HUES64 (cell line): ENCODE measurements around the gene VPS37D.
"Not testable (repeated sequence)": the region's sequence is repeated elsewhere in the genome, so short reads cannot be mapped to it uniquely, and the experiment has no call there.

Experiments
- H3K27ac ChIP-seq: 2 replicates; pipeline ENCODE4 v1.7.0; 2013; ENCODE audit warnings: low read depth, low read length, inconsistent platforms
- H3K27me3 ChIP-seq: 2 replicates; pipeline ENCODE4 v1.6.1; 2013; ENCODE audit warnings: mild to moderate bottlenecking, low read length; ENCODE audit not compliant: insufficient read depth
- H3K36me3 ChIP-seq: 2 replicates; pipeline ENCODE4 v1.6.1; 2013; ENCODE audit warnings: mild to moderate bottlenecking, low read length; ENCODE audit not compliant: insufficient read depth
- H3K4me1 ChIP-seq: 2 replicates; pipeline ENCODE4 v1.6.1; 2013; ENCODE audit warnings: mild to moderate bottlenecking, low read length, moderate library complexity; ENCODE audit not compliant: insufficient read depth
- H3K4me3 ChIP-seq: 2 replicates; pipeline ENCODE4 v1.5.1; 2013; ENCODE audit warnings: mild to moderate bottlenecking, low read length, moderate library complexity
- H3K9ac ChIP-seq: 2 replicates; pipeline ENCODE4 v1.6.1; 2013; ENCODE audit warnings: mild to moderate bottlenecking, low read depth, low read length
- H3K9me3 ChIP-seq: 2 replicates; pipeline ENCODE4 v1.6.1; 2013; ENCODE audit warnings: low read depth, low read length; ENCODE audit not compliant: insufficient read depth
- WGBS: fragments of 150-250, 120-280 bp; methylation state at CpG from one replicate; pipeline ENCODE4 v1.1.7; 2013; ENCODE audit warnings: missing lambda C conversion rate; 5-methylcytosine and 5-hydroxymethylcytosine counted together

Gene VPS37D

DNA sequence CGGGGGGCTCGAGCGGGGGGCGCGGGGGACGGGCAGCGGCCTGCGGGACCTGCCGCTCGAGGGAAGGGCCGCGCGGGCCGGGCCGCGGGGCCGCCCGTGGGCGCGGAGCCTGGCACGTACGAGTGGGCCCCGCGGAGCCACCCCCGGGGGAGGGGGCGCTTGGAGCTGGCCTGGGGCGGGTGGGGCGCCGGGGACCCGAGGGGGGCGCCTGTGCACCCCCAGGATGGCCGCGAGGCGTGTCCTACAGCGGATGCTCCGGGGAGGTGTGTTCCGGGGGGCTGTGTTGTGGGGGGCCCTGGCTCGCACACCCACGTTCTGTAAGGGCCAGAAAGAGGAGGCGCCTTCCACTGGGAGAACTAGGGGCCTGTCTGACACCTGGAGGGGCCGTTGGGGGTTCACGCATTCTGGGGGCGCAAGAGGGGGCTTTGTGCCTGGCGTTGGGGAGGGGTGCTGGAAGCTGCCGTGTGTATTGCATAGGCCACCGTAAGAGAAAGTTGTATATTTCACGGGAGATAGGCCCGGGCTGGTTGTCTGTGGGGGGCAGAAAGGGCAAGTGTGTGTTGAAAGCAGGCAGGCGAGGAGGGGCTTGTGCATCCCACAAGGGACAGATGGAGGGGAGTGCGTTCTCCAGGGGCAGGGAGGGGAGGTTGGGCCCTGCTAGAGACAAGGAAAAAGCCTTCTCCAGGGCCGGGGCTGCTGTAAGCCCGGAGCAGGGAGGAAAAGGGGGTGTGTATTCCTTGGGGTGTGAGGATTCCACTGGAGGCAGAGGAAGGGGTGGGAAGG lies 663 bp downstream of the VPS37D start:
- peaks cover 8% of the 10 kb centered on the region; the same call in 1 of the 2 replicates for H3K4me1 ChIP-seq
- H3K36me3 ChIP-seq = no peaks in the 10 kb centered on the region
- peak overlapping the region; percentile 57 for H3K4me3 ChIP-seq
- H3K27ac ChIP-seq = no peak overlapping the region
- no peaks in the 10 kb centered on the region for H3K9me3 ChIP-seq
- 0 out of 2 replicates have a peak overlapping the region, but pooled peaks have one; percentile 44 for H3K9ac ChIP-seq
- 10% methylated on average over 52 of the region's 52 CpGs for WGBS
- peaks cover 7% of the 10 kb centered on the region; the same call in 1 of the 2 replicates for H3K27me3 ChIP-seq

DNA sequence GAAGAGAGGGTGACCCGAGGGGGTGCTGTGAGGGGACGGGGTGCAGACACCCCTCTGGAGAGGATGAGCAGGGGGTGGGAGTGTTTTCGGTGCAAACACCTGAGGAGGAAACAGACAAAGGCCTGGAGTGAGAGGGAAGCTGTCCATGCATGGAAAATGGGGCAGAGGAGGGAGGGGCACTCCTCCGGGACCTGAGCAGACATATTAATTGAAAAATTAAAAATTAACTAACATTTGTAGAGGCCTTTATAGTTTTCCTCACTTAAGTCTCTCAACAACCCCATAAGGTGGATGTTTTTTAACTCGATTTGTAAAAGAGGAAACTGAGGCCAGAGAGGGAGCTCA lies 1.2 kb downstream of the VPS37D start:
- Histone ChIP-seq H3K9ac (no peak overlapping the region), H3K27ac (no peak overlapping the region), H3K4me3 (peak overlapping the region; percentile 57), H3K4me1 (peaks cover 8% of the 10 kb centered on the region; the same call in 1 of the 2 replicates), H3K36me3 (no peaks in the 10 kb centered on the region), H3K9me3 (no peaks in the 10 kb centered on the region), H3K27me3 (peaks cover 7% of the 10 kb centered on the region; the same call in 1 of the 2 replicates)
- 64% methylated on average over 4 of the region's 5 CpGs for WGBS

DNA sequence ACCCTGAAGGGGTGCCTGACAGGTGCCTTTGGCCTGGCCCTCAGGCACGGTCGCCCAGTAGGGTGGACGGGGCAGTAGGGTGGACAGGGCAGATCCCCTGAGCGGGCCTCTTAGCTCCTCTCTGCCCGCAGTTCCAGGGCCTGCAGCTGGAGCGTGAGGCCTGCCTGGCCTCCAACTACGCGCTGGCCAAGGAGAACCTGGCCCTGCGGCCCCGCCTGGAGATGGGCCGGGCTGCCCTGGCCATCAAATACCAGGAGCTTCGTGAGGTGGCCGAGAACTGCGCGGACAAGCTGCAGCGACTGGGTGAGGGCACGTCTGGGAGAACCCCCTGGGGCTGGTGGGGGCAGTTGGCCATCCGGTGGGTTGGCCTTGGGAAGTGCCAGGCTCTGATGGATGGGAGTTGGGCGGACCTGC lies 1.7 kb downstream of the VPS37D start:
- Histone ChIP-seq H3K27ac (no peak overlapping the region), H3K4me1 (peaks cover 8% of the 10 kb centered on the region; the same call in 1 of the 2 replicates), H3K4me3 (no peak overlapping the region), H3K36me3 (no peaks in the 10 kb centered on the region), H3K9ac (no peak overlapping the region), H3K27me3 (peaks cover 7% of the 10 kb centered on the region; the same call in 1 of the 2 replicates), H3K9me3 (no peaks in the 10 kb centered on the region)
- WGBS = 76% methylated on average over 19 of the region's 19 CpGs

DNA sequence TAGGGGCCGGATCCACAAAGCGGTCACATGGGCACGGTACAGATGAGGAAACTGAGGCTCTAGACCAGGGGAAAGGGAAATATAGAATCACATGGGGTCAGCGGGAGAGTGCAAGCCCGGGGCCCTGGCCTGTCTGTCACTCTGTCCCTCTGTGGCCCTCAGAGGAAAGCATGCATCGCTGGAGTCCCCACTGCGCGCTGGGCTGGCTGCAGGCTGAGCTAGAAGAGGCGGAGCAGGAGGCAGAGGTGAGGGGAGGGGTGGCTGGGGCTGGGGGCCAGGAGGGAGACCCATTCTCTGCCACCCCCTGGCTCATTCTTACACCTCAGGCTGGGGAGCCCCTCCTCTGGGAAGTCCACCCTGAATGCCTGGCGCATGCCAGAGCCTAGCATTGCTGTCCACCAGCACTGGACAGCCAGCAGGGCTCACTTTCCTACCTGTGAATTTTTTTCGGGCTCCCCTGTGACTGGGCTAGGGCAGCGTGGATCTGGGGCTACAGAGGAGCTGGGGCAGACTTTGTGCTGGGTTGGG lies 2.3 kb downstream of the VPS37D start:
- Histone ChIP-seq H3K9me3 (no peaks in the 10 kb centered on the region), H3K4me1 (peaks cover 8% of the 10 kb centered on the region; the same call in 1 of the 2 replicates), H3K36me3 (no peaks in the 10 kb centered on the region), H3K27ac (no peak overlapping the region), H3K27me3 (peaks cover 7% of the 10 kb centered on the region; the same call in 1 of the 2 replicates), H3K9ac (no peak overlapping the region), H3K4me3 (no peak overlapping the region)
- 73% methylated on average over 12 of the region's 12 CpGs for WGBS

DNA sequence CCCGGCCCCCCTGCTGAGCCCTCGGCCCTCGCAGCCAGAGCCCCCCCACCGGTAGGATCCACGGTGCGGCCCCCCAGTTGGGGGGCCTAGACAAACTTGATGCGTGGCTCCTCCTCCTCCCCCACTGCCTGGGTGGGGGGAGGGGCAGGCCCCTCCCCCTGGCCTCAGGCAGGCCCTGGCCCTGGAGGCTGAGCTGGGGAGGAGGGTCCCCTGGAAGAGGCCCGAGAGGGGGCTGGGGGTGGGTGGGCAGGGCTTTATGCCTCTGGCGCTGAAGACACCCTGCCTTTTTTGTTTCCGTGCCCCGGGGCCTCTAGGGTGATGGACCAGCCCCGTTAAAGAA lies 3.7 kb downstream of the VPS37D start:
- H3K9ac ChIP-seq = no peak overlapping the region
- H3K36me3 ChIP-seq = no peaks in the 10 kb centered on the region
- peaks cover 8% of the 10 kb centered on the region; the same call in 1 of the 2 replicates for H3K4me1 ChIP-seq
- WGBS = 44% methylated on average over 8 of the region's 12 CpGs
- H3K27me3 ChIP-seq = peaks cover 7% of the 10 kb centered on the region; the same call in 1 of the 2 replicates
- no peaks in the 10 kb centered on the region for H3K9me3 ChIP-seq
- no peak overlapping the region for H3K4me3 ChIP-seq
- H3K27ac ChIP-seq = no peak overlapping the region

DNA sequence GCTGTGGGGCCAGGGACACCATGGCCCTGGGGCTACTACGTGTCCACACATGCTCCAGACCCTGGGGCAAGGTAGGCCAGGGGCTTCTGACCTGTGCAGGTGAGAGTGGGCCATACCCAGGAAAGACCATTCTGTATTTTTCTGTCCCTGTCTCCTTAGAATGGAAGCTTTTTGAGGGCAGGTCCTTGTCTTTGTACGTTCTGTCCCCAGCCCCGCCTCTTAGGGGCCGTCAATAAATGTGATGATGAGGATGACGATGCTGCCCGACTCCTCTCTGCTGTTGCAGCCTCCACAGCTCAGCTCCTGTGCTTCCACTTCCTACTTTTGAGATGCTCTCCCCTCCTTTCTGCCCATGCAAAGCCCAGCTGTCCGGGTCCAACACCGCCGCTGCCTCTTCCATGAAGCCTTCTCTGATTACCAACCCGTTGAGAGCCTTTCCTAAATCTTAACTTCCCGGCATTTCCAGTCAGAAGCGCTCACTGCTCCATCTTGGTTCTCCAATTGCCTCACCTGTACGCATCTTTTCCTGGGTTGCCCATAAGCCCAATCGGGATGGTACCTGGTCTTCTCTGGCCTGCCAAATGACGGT lies 4.3 kb downstream of the VPS37D start:
- no peaks in the 10 kb centered on the region for H3K9me3 ChIP-seq
- H3K27ac ChIP-seq = no peak overlapping the region
- 91% methylated on average over 15 of the region's 15 CpGs for WGBS
- H3K27me3 ChIP-seq = peaks cover 7% of the 10 kb centered on the region; the same call in 1 of the 2 replicates
- H3K36me3 ChIP-seq = no peaks in the 10 kb centered on the region
- peaks cover 8% of the 10 kb centered on the region; the same call in 1 of the 2 replicates for H3K4me1 ChIP-seq
- no peak overlapping the region for H3K4me3 ChIP-seq
- no peak overlapping the region for H3K9ac ChIP-seq

DNA sequence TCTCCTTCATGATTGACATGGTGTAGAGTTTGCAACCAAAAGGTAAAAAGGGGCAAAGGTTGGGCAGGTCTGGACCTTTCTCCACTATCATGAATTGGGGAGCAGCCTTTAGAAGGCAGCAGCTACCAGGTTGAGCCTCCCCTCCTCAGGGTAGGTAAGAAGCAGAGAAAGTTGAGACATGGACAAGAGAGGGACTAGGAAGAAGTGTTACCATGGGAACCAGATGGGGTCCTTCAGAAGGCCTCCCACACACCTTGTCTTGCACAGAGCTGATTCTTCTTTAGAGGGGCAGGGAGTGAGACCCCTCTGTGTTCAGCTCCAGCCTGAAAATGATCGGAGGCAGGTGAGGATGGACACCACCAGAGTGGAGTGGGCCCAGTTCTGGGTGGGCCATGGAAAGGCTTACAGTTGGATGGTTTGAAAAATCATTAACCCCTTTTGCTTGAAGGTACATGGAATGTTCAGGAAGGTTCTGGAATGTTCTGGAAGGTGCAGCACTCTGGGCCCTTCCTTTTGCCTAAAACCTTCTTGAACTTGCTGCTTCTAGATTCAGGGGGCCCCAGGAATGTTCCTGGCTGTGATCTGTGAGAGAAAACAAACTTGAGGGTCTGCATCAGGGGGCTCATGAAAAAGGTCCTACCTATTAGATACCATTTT lies 7.0 kb downstream of the VPS37D start:
- Histone ChIP-seq H3K9ac (no peak overlapping the region), H3K27ac (no peak overlapping the region), H3K9me3 (no peaks in the 10 kb centered on the region), H3K4me1 (no peaks in the 10 kb centered on the region; the same call in 1 of the 2 replicates), H3K27me3 (no peaks in the 10 kb centered on the region), H3K4me3 (no peak overlapping the region), H3K36me3 (peaks cover 12% of the 10 kb centered on the region)
- WGBS = 84% methylated on average over 1 of the region's 1 CpG

DNA sequence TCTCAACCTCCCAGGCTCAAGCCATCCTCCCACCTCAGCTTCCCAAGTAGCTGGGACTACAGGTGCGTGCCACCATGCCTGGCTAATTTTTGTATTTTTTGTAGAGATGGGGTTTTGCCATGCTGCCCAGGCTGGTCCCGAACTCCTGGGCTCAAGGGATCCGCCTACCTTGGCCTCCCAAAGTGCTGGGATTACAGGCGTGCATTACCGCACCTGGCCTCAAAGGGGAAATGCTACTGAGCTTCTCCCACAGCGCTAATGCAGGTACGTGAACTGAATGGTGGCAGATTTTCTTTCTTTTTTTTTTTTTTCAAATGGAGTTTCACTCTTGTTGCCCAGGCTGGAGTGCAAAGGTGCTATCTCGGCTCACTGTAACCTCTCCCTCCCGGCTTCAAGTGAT lies 8.4 kb downstream of the VPS37D start:
- not testable (repeated sequence) for H3K27ac ChIP-seq

DNA sequence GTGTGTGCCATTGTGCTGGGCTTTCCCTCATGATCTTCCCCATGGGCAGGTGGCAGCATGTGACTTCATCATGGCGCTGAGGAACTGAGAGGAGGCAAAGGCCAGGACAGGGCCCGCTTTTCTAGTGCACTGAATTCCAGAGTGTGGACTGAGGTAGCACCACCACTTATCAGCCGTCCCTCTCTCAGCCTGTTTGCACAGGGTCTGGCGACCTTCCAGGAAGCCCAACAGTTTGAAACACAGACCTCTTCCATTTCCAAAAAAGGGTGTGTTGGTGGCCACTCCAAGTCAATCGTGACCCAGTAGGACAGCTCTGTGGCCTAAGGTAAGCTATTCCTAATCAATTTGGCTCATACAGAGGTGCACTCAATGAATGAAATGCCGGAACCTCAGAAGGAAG lies 11.2 kb downstream of the VPS37D start:
- Histone ChIP-seq H3K36me3 (peaks cover 12% of the 10 kb centered on the region), H3K9ac (no peak overlapping the region), H3K9me3 (no peaks in the 10 kb centered on the region), H3K27me3 (no peaks in the 10 kb centered on the region), H3K27ac (no peak overlapping the region), H3K4me1 (peaks cover 6% of the 10 kb centered on the region; the same call in 1 of the 2 replicates), H3K4me3 (no peak overlapping the region)
- 93% methylated on average over 6 of the region's 6 CpGs for whole genome bisulfite sequencing

More for the DNA sequence above, 8.4 kb downstream of the VPS37D start:
- not testable (repeated sequence) for H3K4me1 ChIP-seq, H3K9me3 ChIP-seq, H3K4me3 ChIP-seq, H3K9ac ChIP-seq, H3K27me3 ChIP-seq
- peaks cover 12% of the 10 kb centered on the region for H3K36me3 ChIP-seq
- WGBS = 81% methylated on average over 9 of the region's 9 CpGs

DNA sequence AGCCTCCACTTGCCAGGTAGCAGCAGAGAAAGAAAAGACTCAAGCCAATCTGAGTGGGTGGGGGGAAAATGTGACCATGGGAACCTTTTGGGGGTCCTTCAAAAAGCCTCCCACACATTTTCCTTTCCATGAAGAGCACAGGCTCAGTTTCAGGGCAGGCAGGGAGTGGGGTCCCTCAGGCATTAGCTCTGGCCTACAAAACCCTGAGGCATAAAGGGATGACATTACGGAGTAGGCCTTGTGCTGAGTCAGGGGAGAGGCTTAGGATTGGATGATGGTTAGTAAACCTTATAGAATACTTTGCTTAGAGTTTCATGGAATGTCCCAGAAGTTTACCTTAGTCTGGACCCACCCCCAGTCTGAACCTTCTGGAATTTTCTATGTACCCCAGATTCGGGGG lies 12.1 kb downstream of the VPS37D start:
- Histone ChIP-seq H3K27me3 (no peaks in the 10 kb centered on the region), H3K4me3 (no peak overlapping the region), H3K9me3 (no peaks in the 10 kb centered on the region), H3K4me1 (peaks cover 6% of the 10 kb centered on the region; the same call in 1 of the 2 replicates), H3K27ac (no peak overlapping the region), H3K9ac (no peak overlapping the region), H3K36me3 (peaks cover 12% of the 10 kb centered on the region)
- WGBS = 93% methylated on average over 2 of the region's 2 CpGs

DNA sequence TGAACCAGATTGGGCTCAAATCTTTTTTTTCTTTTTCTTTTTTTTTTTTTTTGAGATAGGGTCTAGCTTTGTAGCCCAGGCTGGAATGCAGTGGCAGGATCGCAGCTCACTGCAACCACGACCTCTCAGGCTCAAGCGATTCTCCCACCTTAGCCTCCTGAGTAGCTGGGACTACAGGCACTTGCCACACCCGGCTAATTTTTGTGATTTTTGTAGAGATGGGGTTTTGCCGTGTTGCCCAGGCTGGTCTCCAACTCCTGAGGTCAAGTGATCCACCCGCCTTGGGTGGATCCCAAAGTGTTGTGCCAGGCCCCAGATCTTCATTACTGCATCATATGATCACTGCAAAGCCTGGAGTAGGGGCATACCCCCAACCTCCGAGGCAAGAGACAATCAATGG lies 12.9 kb downstream of the VPS37D start:
- peaks cover 6% of the 10 kb centered on the region; the same call in 1 of the 2 replicates for H3K4me1 ChIP-seq
- no peaks in the 10 kb centered on the region for H3K9me3 ChIP-seq
- H3K9ac ChIP-seq = no peak overlapping the region
- H3K36me3 ChIP-seq = peaks cover 12% of the 10 kb centered on the region
- no peak overlapping the region for H3K4me3 ChIP-seq
- H3K27ac ChIP-seq = no peak overlapping the region
- 91% methylated on average over 7 of the region's 7 CpGs for WGBS
- H3K27me3 ChIP-seq = no peaks in the 10 kb centered on the region
